ENCODE results near the gene TMPRSS4.

- TF ChIP-seq CTCF (IDR thresholded peaks at IDR 0.05), result no peak
- TF ChIP-seq POLR2A (IDR thresholded peaks at IDR 0.05), result no peak
Measured at GRCh38 chr11:118136341-118136740, 59.5 kb downstream of the TMPRSS4 start.

Measured in right lobe of liver (tissue), 4 donors.